Measurements from ENCODE around the gene GNG2. TPM values are rescaled to one million over a fixed set of nuclear protein-coding genes. Genes with fewer than 3 reads are reported as not detected.

Gene GNG2
- total and polyA plus RNA-seq, 4 donors, result 102 to 347 (median 229) TPM

DNA sequence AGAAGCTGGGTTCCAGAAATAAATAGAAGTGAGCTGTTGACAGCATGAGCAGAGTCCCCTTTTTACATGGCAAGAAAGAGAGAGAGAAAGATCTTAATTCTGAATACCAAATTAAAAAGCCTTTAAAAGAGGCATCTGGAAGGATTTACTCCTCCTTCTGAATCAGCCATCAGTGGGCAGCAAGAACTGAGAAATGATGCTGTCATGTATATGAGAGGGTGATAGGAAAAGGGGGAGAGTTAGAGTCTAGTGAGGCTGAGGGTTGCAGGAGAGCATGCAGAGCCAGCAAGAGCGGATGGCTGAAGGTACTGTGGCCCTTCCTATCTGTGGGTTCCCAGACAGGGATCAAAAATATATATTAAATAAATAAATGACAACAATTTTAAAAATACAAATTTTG lies 34.5 kb upstream of the GNG2 start:
- H3K36me3 ChIP-seq (ENCODE audit: control insufficient read depth, insufficient read depth, low read length), result no peaks in the 10 kb centered on the region
- no peaks in the 10 kb centered on the region for H3K4me1 ChIP-seq (ENCODE audit: control insufficient read depth, insufficient read depth, low read length)
- DNase-seq (ENCODE audit: low read depth in 4 of 6, low spot score in 6 of 6), result no peak
- no peak overlapping the region for H3K4me3 ChIP-seq (ENCODE audit: low read depth, low read length)
- no peaks in the 10 kb centered on the region for H3K27me3 ChIP-seq (ENCODE audit: control insufficient read depth, insufficient read depth, low read length)
- H3K27ac ChIP-seq (ENCODE audit: low read depth, low read length), result no peak overlapping the region
- H3K9me3 ChIP-seq (ENCODE audit: control insufficient read depth, insufficient read depth, low read length), result no peaks in the 10 kb centered on the region
- WGBS (ENCODE audit: insufficient coverage), result no CpG with 5 or more reads among the region's 1 CpG

GRCh38 chr14:51828017-51828797 lies 32.2 kb upstream of the GNG2 start:
- no peaks in the 10 kb centered on the region for H3K36me3 ChIP-seq (ENCODE audit: control insufficient read depth, insufficient read depth, low read length)
- WGBS (ENCODE audit: insufficient coverage), result 51% methylated on average over 7 of the region's 8 CpGs
- H3K9me3 ChIP-seq (ENCODE audit: control insufficient read depth, insufficient read depth, low read length), result no peaks in the 10 kb centered on the region
- H3K4me3 ChIP-seq (ENCODE audit: low read depth, low read length), result no peak overlapping the region
- H3K27me3 ChIP-seq (ENCODE audit: control insufficient read depth, insufficient read depth, low read length), result no peaks in the 10 kb centered on the region
- H3K4me1 ChIP-seq (ENCODE audit: control insufficient read depth, insufficient read depth, low read length), result no peaks in the 10 kb centered on the region
- DNase-seq (ENCODE audit: low read depth in 4 of 6, low spot score in 6 of 6), result no peak
- H3K27ac ChIP-seq (ENCODE audit: low read depth, low read length), result no peak overlapping the region

DNA sequence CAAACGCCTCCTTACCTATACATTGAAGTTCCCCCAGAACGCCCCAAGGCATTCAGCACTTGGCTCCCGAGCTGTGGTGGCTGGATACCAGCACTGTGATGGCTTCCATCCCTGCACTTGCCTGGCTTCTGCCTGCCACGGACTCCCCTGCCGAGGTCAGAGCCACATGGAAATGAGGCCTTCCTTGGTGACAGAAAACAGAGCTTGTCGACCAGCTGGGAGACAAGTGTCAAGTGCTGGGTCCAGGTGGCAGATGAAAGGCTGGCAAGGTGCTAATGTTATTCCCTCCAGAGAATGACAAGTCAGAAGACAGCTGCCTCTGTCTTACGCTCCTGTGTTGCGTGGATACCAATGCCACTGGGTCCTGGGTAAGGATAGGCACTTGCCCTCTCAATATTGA lies 26.2 kb upstream of the GNG2 start:
- Histone ChIP-seq H3K27ac (ENCODE audit: low read depth, low read length) (no peak overlapping the region), H3K36me3 (ENCODE audit: control insufficient read depth, insufficient read depth, low read length) (no peaks in the 10 kb centered on the region), H3K4me1 (ENCODE audit: control insufficient read depth, insufficient read depth, low read length) (no peaks in the 10 kb centered on the region), H3K27me3 (ENCODE audit: control insufficient read depth, insufficient read depth, low read length) (no peaks in the 10 kb centered on the region), H3K9me3 (ENCODE audit: control insufficient read depth, insufficient read depth, low read length) (no peaks in the 10 kb centered on the region), H3K4me3 (ENCODE audit: low read depth, low read length) (no peak overlapping the region)
- peak in 1 of 6 donors; percentile 40 for DNase-seq (ENCODE audit: low read depth in 4 of 6, low spot score in 6 of 6)
- 80% methylated on average over 6 of the region's 8 CpGs for WGBS (ENCODE audit: insufficient coverage)

DNA sequence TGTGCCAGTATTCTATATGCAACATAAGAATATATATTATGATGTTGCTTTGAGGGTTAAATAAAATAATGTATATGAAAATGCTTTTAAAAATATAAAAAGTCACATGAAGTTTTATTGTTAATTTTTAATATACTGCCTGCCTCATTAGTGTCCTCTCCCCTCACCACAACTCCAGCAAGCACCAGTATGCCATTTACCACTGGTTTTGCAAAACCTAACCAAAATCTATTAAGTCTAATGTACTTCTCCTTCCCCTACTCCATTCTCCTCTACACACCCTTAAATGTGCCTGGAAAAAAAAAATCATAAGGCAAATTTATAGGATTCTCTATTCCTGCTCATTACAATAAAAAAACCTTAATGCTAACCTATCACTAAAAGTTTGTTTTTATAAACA lies 24.0 kb upstream of the GNG2 start:
- no peaks in the 10 kb centered on the region for H3K9me3 ChIP-seq (ENCODE audit: control insufficient read depth, insufficient read depth, low read length)
- H3K36me3 ChIP-seq (ENCODE audit: control insufficient read depth, insufficient read depth, low read length), result no peaks in the 10 kb centered on the region
- H3K4me1 ChIP-seq (ENCODE audit: control insufficient read depth, insufficient read depth, low read length), result no peaks in the 10 kb centered on the region
- no peaks in the 10 kb centered on the region for H3K27me3 ChIP-seq (ENCODE audit: control insufficient read depth, insufficient read depth, low read length)
- H3K4me3 ChIP-seq (ENCODE audit: low read depth, low read length), result no peak overlapping the region
- DNase-seq (ENCODE audit: low read depth in 4 of 6, low spot score in 6 of 6), result no peak
- H3K27ac ChIP-seq (ENCODE audit: low read depth, low read length), result no peak overlapping the region

DNA sequence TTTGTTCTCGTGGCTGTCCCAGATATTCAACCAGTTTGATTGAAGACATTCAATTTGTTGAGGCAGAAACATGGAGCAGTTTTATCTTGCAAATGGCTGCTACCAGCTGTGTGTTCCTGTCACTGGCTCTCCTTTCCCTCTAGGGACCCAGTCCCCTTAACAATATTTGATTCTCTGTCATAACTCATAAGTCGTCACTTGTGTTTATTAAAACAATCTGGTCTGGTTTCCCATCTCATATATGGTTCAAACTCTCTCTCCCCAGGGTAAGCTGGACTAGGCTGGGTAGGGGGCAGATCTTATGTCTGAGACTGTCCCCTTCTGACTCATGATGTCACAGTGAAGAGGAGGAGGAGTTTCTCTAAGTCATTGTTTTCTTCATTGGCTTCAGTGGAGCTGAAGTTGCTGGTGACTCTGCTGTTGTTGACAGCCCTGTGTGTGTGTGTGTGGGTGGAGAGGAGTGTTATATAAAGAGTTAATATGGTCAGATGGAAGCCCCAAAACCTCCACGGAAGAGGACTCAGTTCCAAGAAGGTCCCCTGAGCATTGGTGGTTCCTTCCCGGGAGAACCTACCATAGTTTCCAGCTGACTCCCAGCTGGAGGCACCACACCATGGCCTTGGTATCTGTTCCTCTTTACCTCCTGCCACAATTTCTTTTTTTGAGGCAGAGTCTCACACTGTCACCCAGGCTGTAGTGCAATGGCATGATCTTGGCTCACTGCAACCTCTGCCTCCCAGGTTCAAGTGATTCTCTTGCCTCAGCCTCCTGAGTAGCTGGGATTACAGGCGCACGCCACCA lies 16.1 kb upstream of the GNG2 start:
- Histone ChIP-seq H3K4me3 (ENCODE audit: low read depth, low read length) (no peak overlapping the region), H3K27me3 (ENCODE audit: control insufficient read depth, insufficient read depth, low read length) (no peaks in the 10 kb centered on the region), H3K9me3 (ENCODE audit: control insufficient read depth, insufficient read depth, low read length) (no peaks in the 10 kb centered on the region), H3K4me1 (ENCODE audit: control insufficient read depth, insufficient read depth, low read length) (peaks cover 9% of the 10 kb centered on the region), H3K36me3 (ENCODE audit: control insufficient read depth, insufficient read depth, low read length) (no peaks in the 10 kb centered on the region), H3K27ac (ENCODE audit: low read depth, low read length) (no peak overlapping the region)
- no peak for DNase-seq (ENCODE audit: low read depth in 4 of 6, low spot score in 6 of 6)
- WGBS (ENCODE audit: insufficient coverage), result 87% methylated on average over 2 of the region's 6 CpGs

DNA sequence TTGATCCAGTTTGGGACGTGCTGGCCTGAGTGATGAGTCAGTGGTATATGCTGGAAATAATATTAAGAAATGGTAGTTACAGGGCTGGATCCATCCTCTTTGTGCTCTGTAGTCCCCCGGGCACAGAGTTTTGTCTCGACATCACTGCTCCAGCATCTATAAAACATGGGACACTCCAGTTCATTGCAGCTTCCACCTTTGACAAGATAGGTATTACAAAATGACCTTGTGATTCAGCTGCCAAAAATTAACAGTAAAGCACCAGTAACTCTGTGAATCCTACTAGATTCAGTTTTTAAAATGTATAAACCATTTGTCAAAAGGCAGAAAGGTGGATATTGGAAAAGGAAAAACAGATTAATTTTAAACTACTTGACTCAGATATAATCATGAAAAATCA lies 14.6 kb upstream of the GNG2 start:
- 88% methylated on average over 2 of the region's 3 CpGs for WGBS (ENCODE audit: insufficient coverage)
- H3K4me3 ChIP-seq (ENCODE audit: low read depth, low read length), result no peak overlapping the region
- peak in 1 of 6 donors; percentile 37 for DNase-seq (ENCODE audit: low read depth in 4 of 6, low spot score in 6 of 6)
- no peaks in the 10 kb centered on the region for H3K9me3 ChIP-seq (ENCODE audit: control insufficient read depth, insufficient read depth, low read length)
- H3K4me1 ChIP-seq (ENCODE audit: control insufficient read depth, insufficient read depth, low read length), result peaks cover 9% of the 10 kb centered on the region
- H3K27me3 ChIP-seq (ENCODE audit: control insufficient read depth, insufficient read depth, low read length), result no peaks in the 10 kb centered on the region
- H3K27ac ChIP-seq (ENCODE audit: low read depth, low read length), result no peak overlapping the region
- no peaks in the 10 kb centered on the region for H3K36me3 ChIP-seq (ENCODE audit: control insufficient read depth, insufficient read depth, low read length)

DNA sequence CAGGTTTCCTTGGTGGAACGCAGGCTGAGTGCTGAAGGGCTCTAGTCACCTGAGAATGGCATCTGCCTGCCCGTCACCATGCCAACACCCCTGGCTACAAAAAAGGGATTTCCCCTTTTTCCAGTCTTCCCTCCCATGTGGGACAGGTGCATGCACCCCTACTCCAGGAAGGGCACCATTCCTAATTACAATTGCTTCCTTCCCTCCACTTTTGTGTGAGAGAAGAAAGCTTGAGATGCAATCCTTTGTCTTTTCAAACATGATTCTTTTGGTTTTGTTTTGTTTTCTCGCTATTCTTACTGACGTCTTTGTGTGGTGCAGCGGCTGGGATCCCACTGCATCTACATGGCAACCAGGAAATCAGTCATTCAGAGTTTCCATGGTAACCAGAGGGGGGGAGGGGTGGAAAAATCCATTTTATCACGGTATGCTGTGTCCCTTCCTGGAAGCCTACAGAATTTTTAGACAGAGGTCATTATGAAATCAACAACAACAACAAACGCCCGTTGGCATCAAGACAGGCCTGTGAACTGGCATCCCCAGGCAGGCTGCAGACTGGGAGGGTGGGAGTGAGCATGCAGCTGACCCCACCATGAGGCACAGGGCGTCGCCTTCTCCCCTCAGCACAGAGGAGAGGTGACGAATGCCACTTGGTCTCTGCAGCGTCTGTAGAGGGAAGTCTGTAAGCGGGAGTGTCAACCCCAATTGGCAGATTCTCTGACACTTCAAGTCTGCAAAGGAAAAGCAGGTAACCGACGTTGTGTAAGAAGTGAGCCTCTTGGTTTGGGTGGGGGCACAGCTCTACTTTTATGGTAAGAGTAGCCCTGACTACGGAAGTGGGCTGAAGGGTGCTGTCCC lies 13.6 kb upstream of the GNG2 start:
- Histone ChIP-seq H3K4me1 (ENCODE audit: control insufficient read depth, insufficient read depth, low read length) (peaks cover 9% of the 10 kb centered on the region), H3K9me3 (ENCODE audit: control insufficient read depth, insufficient read depth, low read length) (no peaks in the 10 kb centered on the region), H3K27ac (ENCODE audit: low read depth, low read length) (peak overlapping the region; percentile 69), H3K4me3 (ENCODE audit: low read depth, low read length) (peak overlapping the region; percentile 32), H3K27me3 (ENCODE audit: control insufficient read depth, insufficient read depth, low read length) (no peaks in the 10 kb centered on the region), H3K36me3 (ENCODE audit: control insufficient read depth, insufficient read depth, low read length) (no peaks in the 10 kb centered on the region)
- DNase-seq (ENCODE audit: low read depth in 4 of 6, low spot score in 6 of 6), result peak in 4 of 6 donors; percentile 52 to 98 (median 80)
- WGBS (ENCODE audit: insufficient coverage), result 18% methylated on average over 9 of the region's 16 CpGs

- no peaks in the 10 kb centered on the region for H3K36me3 ChIP-seq (ENCODE audit: control insufficient read depth, insufficient read depth, low read length)
- 40% methylated on average over 1 of the region's 4 CpGs for WGBS (ENCODE audit: insufficient coverage)
- no peak overlapping the region for H3K4me3 ChIP-seq (ENCODE audit: low read depth, low read length)
- no peak overlapping the region for H3K27ac ChIP-seq (ENCODE audit: low read depth, low read length)
- DNase-seq (ENCODE audit: low read depth in 4 of 6, low spot score in 6 of 6), result no peak
- no peaks in the 10 kb centered on the region for H3K9me3 ChIP-seq (ENCODE audit: control insufficient read depth, insufficient read depth, low read length)
- H3K27me3 ChIP-seq (ENCODE audit: control insufficient read depth, insufficient read depth, low read length), result no peaks in the 10 kb centered on the region
- peaks cover 9% of the 10 kb centered on the region for H3K4me1 ChIP-seq (ENCODE audit: control insufficient read depth, insufficient read depth, low read length)
Measured at GRCh38 chr14:51847489-51847796, 13.0 kb upstream of the GNG2 start.

DNA sequence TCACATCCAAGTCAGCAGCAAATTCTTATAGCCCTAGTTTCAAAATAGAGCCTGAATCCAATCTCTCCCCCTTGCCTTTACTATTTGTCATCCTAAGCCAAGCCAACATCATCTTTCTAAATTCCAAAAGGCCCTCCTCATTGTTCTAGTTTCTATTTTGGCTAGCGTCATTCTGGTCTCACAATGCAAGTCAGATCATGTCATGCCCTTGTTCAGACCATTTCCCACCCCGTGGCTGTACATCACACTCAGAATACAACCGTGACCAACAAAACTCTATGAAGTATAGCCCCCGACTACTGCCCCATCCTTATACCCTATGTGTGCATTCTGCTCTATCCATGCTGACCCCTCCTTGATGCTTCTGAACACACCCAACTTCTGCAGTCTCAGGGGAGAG lies 12.3 kb upstream of the GNG2 start:
- Histone ChIP-seq H3K27me3 (ENCODE audit: control insufficient read depth, insufficient read depth, low read length) (no peaks in the 10 kb centered on the region), H3K4me1 (ENCODE audit: control insufficient read depth, insufficient read depth, low read length) (peaks cover 9% of the 10 kb centered on the region), H3K4me3 (ENCODE audit: low read depth, low read length) (no peak overlapping the region), H3K9me3 (ENCODE audit: control insufficient read depth, insufficient read depth, low read length) (no peaks in the 10 kb centered on the region), H3K36me3 (ENCODE audit: control insufficient read depth, insufficient read depth, low read length) (no peaks in the 10 kb centered on the region), H3K27ac (ENCODE audit: low read depth, low read length) (no peak overlapping the region)
- DNase-seq (ENCODE audit: low read depth in 4 of 6, low spot score in 6 of 6), result no peak
- WGBS (ENCODE audit: insufficient coverage), result 87% methylated on average over 4 of the region's 4 CpGs

All from spinal cord (tissue), 10 donors.